GM12891 (cell line): Measurements from ENCODE around the gene ADGRG2.

Experiments
- POLR2A ChIP-seq: IDR thresholded peaks from 2 replicates; pipeline ENCODE4 v1.6.1; 2011; ENCODE audit warnings: low read depth, low read length, control low read depth
- POLR2AphosphoS5 ChIP-seq: IDR thresholded peaks from 2 replicates; pipeline ENCODE4 v1.6.1; 2011; ENCODE audit warnings: low read depth, low read length, control low read depth
- TAF1 ChIP-seq: IDR thresholded peaks from 2 replicates; pipeline ENCODE4 v1.6.1; 2011; ENCODE audit warnings: low read depth, low read length, control low read depth

DNA sequence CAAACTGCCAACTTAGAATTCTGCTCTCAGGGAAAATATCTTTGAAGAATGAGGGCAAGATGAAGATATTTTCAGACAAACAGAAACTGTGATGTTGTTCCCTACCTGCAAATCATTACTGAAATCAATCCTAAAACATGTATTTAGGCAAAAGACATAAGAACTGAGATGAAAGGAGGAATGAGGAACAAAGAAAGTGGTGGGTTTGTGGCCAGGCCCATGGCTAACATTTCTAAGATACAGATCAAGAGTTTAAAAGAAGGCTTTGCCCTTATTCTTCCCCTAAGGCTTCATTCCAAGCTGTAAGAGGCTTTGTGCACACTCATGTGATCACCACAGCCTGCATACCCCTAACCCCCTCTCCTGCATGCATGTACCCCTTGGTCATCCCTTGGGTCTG, 46.5 kb downstream of the ADGRG2 start:
- TF ChIP-seq POLR2A (no peak), TAF1 (no peak), POLR2AphosphoS5 (no peak)
